K562 (cell line): Measurements from ENCODE around the gene CHST12.

ENCODE experiments used
- AFF1 ChIP-seq, 2 experiments: fragments of 450-650 bp; IDR thresholded peaks; 2 replicates each; pipeline ENCODE4 v1.6.1; 2018; ENCODE audit warnings: mild to moderate bottlenecking in 2 of 2, low read depth in 1 of 2; ENCODE audit not compliant: partially characterized antibody in 2 of 2
- CREB1 ChIP-seq, 2 experiments: sonication (generic) in 1 of 2; formaldehyde crosslinking in 1 of 2; IDR thresholded peaks; 2 replicates each; pipeline versions ENCODE4 v1.6.1 to v1.8.0; 2012 to 2022; ENCODE audit warnings: inconsistent platforms in 1 of 2, mild to moderate bottlenecking in 1 of 2, missing genetic modification reagents in 1 of 2, moderate library complexity in 1 of 2
- CTCF ChIP-seq, 3 experiments: IDR thresholded peaks in 2 of 3; conservative IDR thresholded peaks in 1 of 3; 2 replicates each; pipeline ENCODE4 v1.5.1; 2011 to 2012; ENCODE audit warnings: low read length in 3 of 3, mild to moderate bottlenecking in 3 of 3, control low read depth in 2 of 3, improper control_type of control experiment in 1 of 3, inconsistent platforms in 1 of 3, low read depth in 1 of 3, mixed read lengths in 1 of 3, moderate library complexity in 1 of 3; ENCODE audit not compliant: insufficient read depth in 2 of 3
- POLR2A ChIP-seq: fragments of 450-650 bp; conservative IDR thresholded peaks from 2 replicates; pipeline ENCODE4 v1.6.1; 2016
- ZFP91 ChIP-seq: sonication (generic); formaldehyde crosslinking; IDR thresholded peaks from 2 replicates; pipeline ENCODE4 v1.8.0; 2022; ENCODE audit warnings: mild to moderate bottlenecking, missing genetic modification reagents
- ZKSCAN8 ChIP-seq: fragments of 200-800 bp; sonication (Bioruptor generic); IDR thresholded peaks from 2 replicates; pipeline ENCODE4 v1.6.1; 2016; ENCODE audit warnings: missing genetic modification characterization, missing compliant biosample characterization

GRCh38 chr7:2437537-2438148 is 34.2 kb downstream of the CHST12 start:
- TF ChIP-seq ZFP91 (CRISPR knock-in tag) (no peak), CREB1 (IDR thresholded peaks at IDR 0.05) (no peak), CREB1 (CRISPR knock-in tag; IDR thresholded peaks at IDR 0.05) (no peak), AFF1 (IDR thresholded peaks at IDR 0.05; ENCODE audit: low read depth in 1 of 2, partially characterized antibody in 2 of 2) (no peak), ZKSCAN8 (no peak), CTCF (IDR thresholded peaks at IDR 0.05 in 2 of 3, conservative IDR thresholded peaks at IDR 0.05 in 1 of 3; ENCODE audit: insufficient read depth in 2 of 3, low read depth in 1 of 3, low read length in 3 of 3) (no peak), POLR2A (no peak)
